ENCODE data around the gene PADI1.

The PADI1 gene, protein sequence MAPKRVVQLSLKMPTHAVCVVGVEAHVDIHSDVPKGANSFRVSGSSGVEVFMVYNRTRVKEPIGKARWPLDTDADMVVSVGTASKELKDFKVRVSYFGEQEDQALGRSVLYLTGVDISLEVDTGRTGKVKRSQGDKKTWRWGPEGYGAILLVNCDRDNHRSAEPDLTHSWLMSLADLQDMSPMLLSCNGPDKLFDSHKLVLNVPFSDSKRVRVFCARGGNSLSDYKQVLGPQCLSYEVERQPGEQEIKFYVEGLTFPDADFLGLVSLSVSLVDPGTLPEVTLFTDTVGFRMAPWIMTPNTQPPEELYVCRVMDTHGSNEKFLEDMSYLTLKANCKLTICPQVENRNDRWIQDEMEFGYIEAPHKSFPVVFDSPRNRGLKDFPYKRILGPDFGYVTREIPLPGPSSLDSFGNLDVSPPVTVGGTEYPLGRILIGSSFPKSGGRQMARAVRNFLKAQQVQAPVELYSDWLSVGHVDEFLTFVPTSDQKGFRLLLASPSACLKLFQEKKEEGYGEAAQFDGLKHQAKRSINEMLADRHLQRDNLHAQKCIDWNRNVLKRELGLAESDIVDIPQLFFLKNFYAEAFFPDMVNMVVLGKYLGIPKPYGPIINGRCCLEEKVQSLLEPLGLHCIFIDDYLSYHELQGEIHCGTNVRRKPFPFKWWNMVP

DNA sequence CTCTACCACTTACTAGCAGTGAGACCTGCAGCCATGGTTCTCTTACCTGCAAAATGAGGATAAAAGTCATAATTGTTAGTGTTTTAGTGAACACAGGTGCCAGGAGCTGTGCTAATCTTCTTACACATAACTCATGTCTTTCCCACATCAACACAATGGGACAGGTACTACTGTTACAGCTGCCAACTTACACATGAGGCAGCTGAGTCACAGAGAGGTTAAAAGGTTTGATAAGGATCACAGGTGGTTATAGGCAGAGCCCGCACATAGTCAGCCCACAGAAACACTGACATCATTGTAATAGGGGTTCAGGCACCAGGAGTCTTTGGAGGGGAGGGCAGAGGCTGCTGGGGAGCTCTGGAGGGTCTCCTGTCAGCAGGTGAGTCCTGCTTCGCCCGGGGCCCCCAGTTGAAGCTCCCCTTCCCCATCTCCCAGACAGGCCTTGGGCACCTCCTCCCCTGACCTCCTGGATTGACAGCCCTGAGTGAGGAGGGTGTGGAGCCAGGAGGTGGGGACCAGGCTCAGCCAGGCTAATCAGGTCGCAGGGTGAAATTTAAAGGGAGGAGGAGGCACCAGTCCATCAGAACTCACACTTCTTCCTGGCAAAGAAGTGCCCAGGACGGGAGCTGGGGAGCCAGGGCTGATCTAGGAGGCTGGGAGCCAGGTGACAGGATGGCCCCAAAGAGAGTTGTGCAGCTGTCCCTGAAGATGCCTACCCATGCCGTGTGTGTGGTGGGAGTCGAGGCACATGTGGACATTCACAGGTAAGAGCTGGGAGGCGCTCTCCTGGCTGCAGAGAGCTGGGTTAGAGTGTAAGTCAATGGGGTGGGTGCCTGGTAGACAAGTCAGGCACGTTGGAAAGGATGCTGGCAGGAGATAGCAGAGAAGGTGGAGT is at the start of gene PADI1:
Gene PADI1 (plus strand): TSS at position 583 of the 895 bp plus-strand sequence. CDS start 90 bp downstream, at position 673.
- no peak for DNase-seq (ENCODE audit: low read depth)
- no peak within 1 kb of the TSS for H3K4me3 ChIP-seq (replicated peaks; ENCODE audit: low read depth, low read length)
- TF ChIP-seq, protein P1, sequence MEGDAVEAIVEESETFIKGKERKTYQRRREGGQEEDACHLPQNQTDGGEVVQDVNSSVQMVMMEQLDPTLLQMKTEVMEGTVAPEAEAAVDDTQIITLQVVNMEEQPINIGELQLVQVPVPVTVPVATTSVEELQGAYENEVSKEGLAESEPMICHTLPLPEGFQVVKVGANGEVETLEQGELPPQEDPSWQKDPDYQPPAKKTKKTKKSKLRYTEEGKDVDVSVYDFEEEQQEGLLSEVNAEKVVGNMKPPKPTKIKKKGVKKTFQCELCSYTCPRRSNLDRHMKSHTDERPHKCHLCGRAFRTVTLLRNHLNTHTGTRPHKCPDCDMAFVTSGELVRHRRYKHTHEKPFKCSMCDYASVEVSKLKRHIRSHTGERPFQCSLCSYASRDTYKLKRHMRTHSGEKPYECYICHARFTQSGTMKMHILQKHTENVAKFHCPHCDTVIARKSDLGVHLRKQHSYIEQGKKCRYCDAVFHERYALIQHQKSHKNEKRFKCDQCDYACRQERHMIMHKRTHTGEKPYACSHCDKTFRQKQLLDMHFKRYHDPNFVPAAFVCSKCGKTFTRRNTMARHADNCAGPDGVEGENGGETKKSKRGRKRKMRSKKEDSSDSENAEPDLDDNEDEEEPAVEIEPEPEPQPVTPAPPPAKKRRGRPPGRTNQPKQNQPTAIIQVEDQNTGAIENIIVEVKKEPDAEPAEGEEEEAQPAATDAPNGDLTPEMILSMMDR (IDR thresholded peaks at IDR 0.05; ENCODE audit: low read length, missing control alignments), result no peak

DNA sequence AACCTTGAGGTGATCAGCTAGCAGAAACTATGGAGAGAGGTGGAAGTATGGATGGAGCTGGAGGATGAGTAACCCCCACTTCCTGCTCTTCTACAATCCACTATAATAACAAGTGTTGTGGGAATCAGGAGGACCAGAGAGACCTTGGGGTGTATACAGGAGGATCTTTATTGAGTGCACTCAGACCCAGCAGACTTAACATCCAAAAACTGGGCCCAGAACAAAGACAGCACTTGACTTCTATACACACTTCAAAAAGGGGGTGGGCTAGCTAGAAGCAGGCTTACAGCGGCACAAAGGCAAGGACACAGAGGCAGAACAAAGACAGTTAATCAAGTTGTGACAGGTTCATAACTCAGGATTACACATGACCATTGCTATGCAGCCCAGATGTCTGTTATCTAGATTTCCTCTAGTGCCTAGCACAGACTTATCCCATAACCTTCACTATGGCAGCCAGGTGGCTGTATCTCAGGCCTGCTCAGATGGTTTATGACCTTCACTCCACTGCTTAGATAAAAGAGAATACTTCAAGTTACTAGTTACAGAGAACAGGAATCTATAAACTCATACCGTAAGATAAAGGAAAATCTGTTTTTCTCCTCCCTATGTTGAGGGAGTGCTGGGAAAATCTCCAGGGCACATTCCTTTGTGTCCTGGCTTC is 49.5 kb upstream of the PADI1 start:
- DNase-seq (ENCODE audit: low read depth), result peak; percentile 28
- TF ChIP-seq, protein P1 (IDR thresholded peaks at IDR 0.05; ENCODE audit: low read length, missing control alignments), result no peak
- no peak overlapping the region for H3K4me3 ChIP-seq (replicated peaks; ENCODE audit: low read depth, low read length)

DNA sequence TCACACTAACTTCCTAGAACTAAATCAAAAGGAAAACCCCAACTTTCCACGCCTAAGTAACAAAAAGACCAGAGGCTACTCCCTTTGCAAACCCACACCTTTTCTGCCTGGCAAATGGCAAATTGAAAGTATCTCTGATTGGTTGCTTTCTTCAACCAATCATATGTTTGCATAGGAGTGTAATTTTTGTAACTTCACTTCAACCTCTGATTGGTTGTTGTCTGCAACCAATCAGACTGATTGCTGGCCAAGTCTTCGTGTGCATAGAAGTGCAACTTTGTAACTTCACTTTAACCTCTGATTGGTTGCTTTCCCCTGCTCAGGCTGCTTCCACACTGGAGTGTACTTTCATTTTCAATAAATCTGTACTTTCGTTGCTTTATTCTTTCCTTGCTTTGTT is 48.8 kb upstream of the PADI1 start:
- DNase-seq (ENCODE audit: low read depth), result peak; percentile 30
- TF ChIP-seq, protein P1 (IDR thresholded peaks at IDR 0.05; ENCODE audit: low read length, missing control alignments), result no peak
- H3K4me3 ChIP-seq (replicated peaks; ENCODE audit: low read depth, low read length), result no peak overlapping the region

DNA sequence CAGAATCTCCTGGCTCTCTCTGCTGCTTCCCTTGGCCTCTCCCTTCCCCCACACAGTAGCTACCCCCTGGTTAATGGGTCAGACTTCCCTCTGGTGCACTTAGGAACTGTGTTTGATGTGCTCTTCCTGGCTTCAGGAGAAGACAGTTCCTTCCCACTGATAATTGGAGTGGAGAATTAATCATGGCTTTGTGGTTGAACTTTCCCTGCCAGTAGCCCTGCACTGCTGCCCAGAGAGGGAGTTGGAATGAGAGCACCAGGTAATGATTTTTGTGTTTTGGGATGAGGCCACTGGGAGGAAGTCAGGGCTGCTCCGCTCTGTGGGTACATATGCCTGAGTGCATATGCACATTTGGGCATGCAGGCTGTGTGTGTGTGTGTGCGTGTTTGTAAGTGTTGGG is 46.0 kb upstream of the PADI1 start:
- DNase-seq (ENCODE audit: low read depth), result no peak
- TF ChIP-seq, protein P1 (IDR thresholded peaks at IDR 0.05; ENCODE audit: low read length, missing control alignments), result no peak
- no peak overlapping the region for H3K4me3 ChIP-seq (replicated peaks; ENCODE audit: low read depth, low read length)

DNA sequence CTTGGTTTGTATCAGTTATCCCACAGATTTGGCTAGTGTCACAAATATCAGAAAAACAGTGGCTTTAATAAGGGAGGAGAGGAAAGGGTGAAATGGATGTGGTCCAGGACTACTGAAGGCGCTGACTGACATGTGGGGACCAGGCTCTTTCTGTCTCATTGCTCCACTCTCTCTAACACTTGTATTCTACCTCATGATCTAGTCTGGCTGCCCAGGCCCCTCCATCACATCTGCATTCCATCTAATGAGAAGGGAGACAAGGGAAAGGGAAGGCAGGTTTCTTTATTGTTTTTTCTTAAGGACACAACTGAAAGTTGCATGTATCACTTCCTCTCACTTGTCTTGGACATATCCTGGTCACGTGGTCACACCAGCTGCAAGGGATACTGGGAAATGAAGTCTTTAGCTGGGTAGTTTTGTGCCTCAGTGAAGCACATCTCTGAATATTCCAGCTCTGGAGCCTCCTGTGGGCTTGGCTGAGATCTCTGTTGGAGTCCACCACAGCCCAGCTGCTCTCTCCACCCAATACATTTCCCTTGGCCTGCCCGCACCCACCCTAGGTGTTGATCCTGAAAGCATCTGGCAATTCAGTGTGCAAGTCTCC is 43.7 kb upstream of the PADI1 start:
- TF ChIP-seq, protein P1 (IDR thresholded peaks at IDR 0.05; ENCODE audit: low read length, missing control alignments), result no peak
- DNase-seq (ENCODE audit: low read depth), result peak; percentile 28

More for the DNA sequence above, 43.7 kb upstream of the PADI1 start:
- H3K4me3 ChIP-seq (replicated peaks; ENCODE audit: low read depth, low read length), result no peak overlapping the region
